22Rv1 (cell line): ENCODE measurements around the gene OR6V1.

Experiments used
- H3K27ac ChIP-seq: fragments of 450-650 bp; 2 replicates; pipeline ENCODE4 v1.5.1; 2017
- ZFX ChIP-seq: fragments of 450-650 bp; IDR thresholded peaks from 2 replicates; pipeline ENCODE4 v1.6.1; 2017; ENCODE audit warnings: antibody characterized with exemption, borderline replicate concordance
- TF ChIP-seq, protein P1 (sequence below): fragments of 450-650 bp; IDR thresholded peaks from 2 replicates; pipeline ENCODE4 v1.5.1; 2017; ENCODE audit warnings: mild to moderate bottlenecking

The OR6V1 gene

DNA sequence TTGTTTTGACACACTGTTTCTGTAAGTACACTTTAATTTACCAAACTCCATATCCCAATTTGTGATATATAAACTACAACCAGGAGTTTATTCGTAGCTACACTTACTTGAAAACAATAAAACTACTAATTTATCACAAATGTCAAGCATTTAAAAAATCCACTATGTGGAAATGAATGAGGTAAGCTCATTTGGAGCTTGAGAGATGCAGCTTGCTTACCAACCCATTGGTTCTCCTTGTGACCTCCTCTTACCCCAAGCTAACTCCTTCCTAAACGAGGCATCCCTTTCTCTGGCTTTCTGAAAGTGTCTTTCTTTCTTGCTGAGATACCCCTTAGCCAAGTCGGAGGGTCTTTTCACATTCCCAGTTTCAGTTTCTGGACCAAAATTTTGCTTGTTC, 2.5 kb downstream of the OR6V1 start:
- no peak overlapping the region for H3K27ac ChIP-seq
- TF ChIP-seq ZFX = no peak
- TF ChIP-seq, protein P1, sequence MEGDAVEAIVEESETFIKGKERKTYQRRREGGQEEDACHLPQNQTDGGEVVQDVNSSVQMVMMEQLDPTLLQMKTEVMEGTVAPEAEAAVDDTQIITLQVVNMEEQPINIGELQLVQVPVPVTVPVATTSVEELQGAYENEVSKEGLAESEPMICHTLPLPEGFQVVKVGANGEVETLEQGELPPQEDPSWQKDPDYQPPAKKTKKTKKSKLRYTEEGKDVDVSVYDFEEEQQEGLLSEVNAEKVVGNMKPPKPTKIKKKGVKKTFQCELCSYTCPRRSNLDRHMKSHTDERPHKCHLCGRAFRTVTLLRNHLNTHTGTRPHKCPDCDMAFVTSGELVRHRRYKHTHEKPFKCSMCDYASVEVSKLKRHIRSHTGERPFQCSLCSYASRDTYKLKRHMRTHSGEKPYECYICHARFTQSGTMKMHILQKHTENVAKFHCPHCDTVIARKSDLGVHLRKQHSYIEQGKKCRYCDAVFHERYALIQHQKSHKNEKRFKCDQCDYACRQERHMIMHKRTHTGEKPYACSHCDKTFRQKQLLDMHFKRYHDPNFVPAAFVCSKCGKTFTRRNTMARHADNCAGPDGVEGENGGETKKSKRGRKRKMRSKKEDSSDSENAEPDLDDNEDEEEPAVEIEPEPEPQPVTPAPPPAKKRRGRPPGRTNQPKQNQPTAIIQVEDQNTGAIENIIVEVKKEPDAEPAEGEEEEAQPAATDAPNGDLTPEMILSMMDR = no peak

DNA sequence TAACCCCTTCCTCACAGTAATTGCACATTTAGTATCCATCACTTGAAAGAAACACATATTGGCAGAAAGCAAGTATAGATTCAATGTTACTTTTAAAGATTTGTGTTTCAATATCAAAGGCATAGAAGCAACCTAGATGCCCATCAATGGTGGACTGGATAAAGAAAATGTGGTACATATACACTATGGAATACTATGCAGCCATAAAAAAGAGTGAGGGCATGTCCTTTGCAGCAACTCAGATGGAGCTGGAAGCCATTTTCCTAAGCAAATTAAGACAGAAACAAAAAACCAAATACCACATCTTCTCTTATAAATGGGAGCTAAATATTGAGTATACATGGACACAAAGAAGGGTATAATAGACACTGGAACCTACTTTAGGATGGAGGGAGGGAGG, 3.6 kb downstream of the OR6V1 start:
- H3K27ac ChIP-seq = no peak overlapping the region
- TF ChIP-seq, protein P1 = no peak
- TF ChIP-seq ZFX = no peak

DNA sequence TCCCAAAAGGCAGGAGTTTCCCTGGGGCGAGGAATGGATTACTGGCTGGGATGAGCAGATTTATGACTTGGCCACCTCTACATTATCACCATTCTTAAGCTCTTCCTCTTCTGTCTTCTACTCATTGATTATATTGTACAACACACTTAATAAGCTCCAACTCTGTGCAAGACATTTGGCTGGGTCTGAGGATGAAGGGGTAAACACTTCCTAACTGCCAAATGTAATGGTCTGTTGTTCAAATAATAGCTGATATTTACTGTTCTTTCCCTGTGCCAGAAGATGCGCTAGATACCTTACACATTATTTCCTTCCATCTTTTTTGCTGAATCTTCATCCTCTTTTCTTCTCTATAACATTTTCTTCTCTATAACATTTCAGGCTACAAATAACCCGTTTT, 11.6 kb downstream of the OR6V1 start:
- TF ChIP-seq, protein P1 = no peak
- TF ChIP-seq ZFX = no peak
- no peak overlapping the region for H3K27ac ChIP-seq

DNA sequence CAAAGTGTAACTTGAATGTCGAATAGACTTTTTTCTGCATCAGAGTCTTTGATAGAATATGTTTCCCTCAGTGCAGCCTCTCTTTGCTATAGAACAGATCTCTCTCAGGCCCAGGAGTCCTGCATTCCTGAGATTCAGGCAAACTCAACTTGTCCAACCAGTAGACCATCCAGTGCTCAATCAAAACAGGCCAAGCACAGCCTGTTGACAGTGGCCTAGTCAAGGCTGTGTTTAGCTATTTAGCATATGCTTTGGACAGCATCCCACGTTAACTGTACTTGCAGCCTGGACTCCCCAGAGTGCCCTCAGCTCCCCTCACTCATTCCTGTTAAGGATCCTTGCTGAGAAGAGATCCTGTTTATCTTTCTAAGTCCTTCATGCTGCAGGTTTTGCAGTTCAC, 16.3 kb downstream of the OR6V1 start:
- no peak overlapping the region for H3K27ac ChIP-seq
- TF ChIP-seq, protein P1 = no peak
- TF ChIP-seq ZFX = no peak

DNA sequence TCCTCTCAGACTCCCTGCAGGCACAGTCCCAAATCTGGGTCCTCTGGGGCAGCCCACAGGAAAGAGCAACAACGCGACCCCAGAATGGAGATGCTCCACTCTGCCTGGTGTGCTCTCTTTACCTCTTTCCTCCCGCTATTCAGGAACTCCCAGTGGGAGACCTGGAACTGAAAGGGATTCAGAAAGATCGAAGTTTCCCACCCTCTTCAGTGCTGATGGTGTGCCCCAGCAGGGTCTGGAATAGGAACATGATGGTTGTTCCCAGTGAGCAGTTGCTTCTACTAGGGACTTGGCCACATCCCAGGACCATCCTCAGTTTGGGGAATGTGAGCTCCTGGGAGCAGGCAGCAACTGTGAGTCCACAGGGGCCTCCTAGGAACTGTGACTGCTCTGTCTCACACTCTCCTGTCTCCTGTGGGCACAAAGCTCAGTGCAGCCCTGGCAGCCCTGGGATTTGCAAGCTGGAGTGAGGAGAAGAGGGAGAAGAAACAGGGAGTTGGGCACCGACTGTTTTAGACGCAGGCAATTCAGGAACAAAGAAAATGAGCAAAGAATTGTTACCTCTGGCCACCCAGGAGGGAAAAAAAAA, 17.9 kb downstream of the OR6V1 start:
- no peak for TF ChIP-seq ZFX
- TF ChIP-seq, protein P1 = no peak
- no peak overlapping the region for H3K27ac ChIP-seq

GRCh38 chr7:143073556-143073955, 21.4 kb downstream of the OR6V1 start:
- no peak overlapping the region for H3K27ac ChIP-seq
- no peak for TF ChIP-seq ZFX
- TF ChIP-seq, protein P1 = no peak

GRCh38 chr7:143074141-143074540, 22.0 kb downstream of the OR6V1 start:
- no peak overlapping the region for H3K27ac ChIP-seq
- no peak for TF ChIP-seq ZFX
- TF ChIP-seq, protein P1 = no peak
